ENCODE measurements around the gene FAM13B. TPM values are rescaled to one million over a fixed set of nuclear protein-coding genes. Genes with fewer than 3 reads are reported as not detected.
A peak's percentile ranks its signal among the peaks of the same experiment; 100 is the strongest.

The FAM13B gene
- total and polyA plus RNA-seq, 5 experiments from 2014 or later = 21.7 to 75.3 (median 25.1) TPM

DNA sequence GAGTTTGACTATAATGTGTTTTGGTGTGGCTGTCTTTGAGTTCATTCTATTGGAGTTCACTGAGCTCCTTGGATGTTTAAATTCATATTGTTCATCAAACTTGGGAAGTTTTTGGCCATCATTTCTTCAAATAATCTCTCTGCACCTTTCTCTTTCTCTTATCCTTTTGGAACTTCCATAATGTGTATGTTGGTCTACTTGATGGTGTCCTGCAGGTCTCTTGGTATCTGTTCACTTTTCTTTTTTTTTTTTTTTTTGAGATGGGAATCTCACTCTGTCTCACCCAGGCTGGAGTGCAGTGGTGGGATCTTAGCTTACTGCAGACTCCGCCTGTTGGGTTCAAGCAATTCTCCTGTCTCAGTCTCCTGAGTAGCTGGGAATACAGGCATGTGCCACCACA, 116.0 kb downstream of the FAM13B start:
- peaks cover 0 to 3% (median under 1%) of the 10 kb centered on the region in 4 donors for H3K4me1 Mint-ChIP-seq
- H3K27ac Mint-ChIP-seq = peak overlapping the region in 1 of 10 donors; percentile 9
- POLR2A ChIA-PET = no interaction called here
- no peak overlapping the region for H3K4me3 Mint-ChIP-seq
- H3K9me3 Mint-ChIP-seq = peaks cover 0 to 33% (median 17%) of the 10 kb centered on the region in 9 donors
- no peak for ATAC-seq
- H3K27me3 Mint-ChIP-seq = peaks cover 0 to under 1% (median 0%) of the 10 kb centered on the region in 5 donors
- peaks cover 0 to 7% (median 4%) of the 10 kb centered on the region in 3 donors for H3K36me3 Mint-ChIP-seq
- no peak for DNase-seq

GRCh38 chr5:137914758-137915157, 118.1 kb downstream of the FAM13B start:
- no peak for ATAC-seq
- Mint-ChIP-seq H3K9me3 (peaks cover 0 to 45% (median 17%) of the 10 kb centered on the region in 9 donors), H3K27ac (no peak overlapping the region), H3K4me3 (no peak overlapping the region), H3K36me3 (peaks cover 0 to 7% (median 4%) of the 10 kb centered on the region in 3 donors), H3K27me3 (peaks cover 0 to 4% (median 0%) of the 10 kb centered on the region in 5 donors), H3K4me1 (peaks cover 0 to 3% (median under 1%) of the 10 kb centered on the region in 4 donors)
- DNase-seq = no peak
- POLR2A ChIA-PET = no interaction called here

DNA sequence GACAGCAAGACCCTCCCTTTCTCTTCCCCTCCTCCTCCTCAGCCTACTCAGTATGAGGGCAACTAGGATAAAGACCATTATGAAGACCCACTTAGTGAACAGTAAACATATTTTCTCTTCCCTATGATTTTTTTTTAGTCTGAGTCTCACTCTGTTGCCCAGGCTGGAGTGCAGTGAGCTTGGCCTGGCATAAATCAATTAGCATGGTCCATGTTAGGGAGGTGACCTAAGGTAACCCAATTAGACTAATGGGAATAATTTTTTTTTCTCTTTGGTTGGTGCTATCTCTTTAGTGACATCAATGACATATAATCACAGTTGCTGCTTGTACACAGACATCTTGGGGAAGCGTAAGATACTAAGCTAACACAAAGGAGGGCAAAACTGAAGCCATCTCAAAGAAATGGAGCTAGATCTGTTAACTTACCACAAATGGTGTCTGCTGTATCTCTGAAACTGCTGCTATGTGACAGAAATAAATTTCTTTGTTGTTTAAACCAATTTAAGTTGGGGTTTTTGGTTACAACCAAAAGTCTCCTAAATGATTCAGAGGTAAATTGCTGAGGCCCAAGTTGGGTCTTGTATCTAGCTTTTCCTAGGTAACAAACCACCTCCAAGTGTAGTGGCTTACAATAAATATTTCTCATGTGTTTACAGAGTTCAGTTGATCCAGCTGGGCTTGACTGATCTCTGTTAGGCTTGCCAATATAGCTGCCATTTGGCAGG, 130.3 kb downstream of the FAM13B start:
- POLR2A ChIA-PET = no interaction called here
- H3K4me3 Mint-ChIP-seq = no peak overlapping the region
- peaks cover 0 to 19% (median 1%) of the 10 kb centered on the region in 4 donors for H3K4me1 Mint-ChIP-seq
- no peak for ATAC-seq
- H3K36me3 Mint-ChIP-seq = no peaks in the 10 kb centered on the region
- H3K27ac Mint-ChIP-seq = no peak overlapping the region
- no peak for DNase-seq
- H3K9me3 Mint-ChIP-seq = no peaks in the 10 kb centered on the region
- peaks cover 0 to 8% (median 4%) of the 10 kb centered on the region in 5 donors for H3K27me3 Mint-ChIP-seq

GRCh38 chr5:137901011-137901817, 131.7 kb downstream of the FAM13B start:
- peak overlapping the region in 1 of 10 donors; percentile 33 for H3K4me3 Mint-ChIP-seq
- DNase-seq (no peak), ATAC-seq (no peak)
- peaks cover 0 to 22% (median 1%) of the 10 kb centered on the region in 4 donors for H3K4me1 Mint-ChIP-seq
- H3K9me3 Mint-ChIP-seq = no peaks in the 10 kb centered on the region
- no peak overlapping the region for H3K27ac Mint-ChIP-seq
- peaks cover 0 to 8% (median 4%) of the 10 kb centered on the region in 5 donors for H3K27me3 Mint-ChIP-seq
- no peaks in the 10 kb centered on the region for H3K36me3 Mint-ChIP-seq
- POLR2A ChIA-PET = no interaction called here

DNA sequence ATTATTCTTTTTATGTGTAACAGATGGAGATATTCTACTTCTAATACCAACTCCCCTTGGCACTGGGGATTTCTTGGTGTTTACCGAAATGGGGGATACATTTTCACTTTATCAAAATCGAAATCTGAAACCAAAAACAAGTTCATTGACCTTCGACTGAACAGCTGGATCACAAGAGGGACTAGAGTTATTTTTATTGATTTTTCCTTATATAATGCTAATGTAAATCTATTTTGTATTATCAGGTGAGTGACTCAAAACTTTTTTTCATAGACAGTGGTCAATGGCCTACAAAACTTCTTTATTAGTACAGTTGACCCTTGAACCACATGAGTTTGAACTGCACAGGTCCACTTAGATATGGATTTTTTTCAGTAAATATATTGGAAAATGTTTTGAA, 133.4 kb downstream of the FAM13B start:
- Mint-ChIP-seq H3K36me3 (no peaks in the 10 kb centered on the region), H3K4me1 (peaks cover 0 to 23% (median 1%) of the 10 kb centered on the region in 4 donors), H3K27ac (no peak overlapping the region), H3K9me3 (no peaks in the 10 kb centered on the region), H3K27me3 (peaks cover 1 to 7% (median 4%) of the 10 kb centered on the region in 5 donors), H3K4me3 (no peak overlapping the region)
- no peak for DNase-seq
- POLR2A ChIA-PET = no interaction called here
- no peak for ATAC-seq

DNA sequence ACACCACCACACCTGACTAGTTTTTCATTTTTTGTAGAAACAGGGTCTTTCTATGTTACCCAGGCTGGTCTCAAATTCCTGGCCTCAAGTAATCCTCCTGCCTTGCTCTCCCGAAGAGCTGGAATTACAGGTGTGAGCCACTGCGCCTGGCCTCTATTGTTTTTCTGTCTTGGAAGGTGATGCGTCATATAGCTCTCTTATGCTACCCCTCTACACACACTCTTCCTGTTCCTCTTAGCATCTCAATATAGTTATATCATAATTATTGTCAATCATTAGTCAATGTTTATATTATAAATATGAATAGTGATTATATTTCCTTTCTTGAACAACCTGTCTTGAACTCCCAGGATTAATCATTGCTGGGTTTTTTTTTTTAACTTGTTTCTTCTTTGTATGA, 136.3 kb downstream of the FAM13B start:
- Mint-ChIP-seq H3K27ac (no peak overlapping the region), H3K36me3 (no peaks in the 10 kb centered on the region), H3K9me3 (no peaks in the 10 kb centered on the region), H3K4me1 (peaks cover 0 to 20% (median 0%) of the 10 kb centered on the region in 4 donors), H3K27me3 (peaks cover 0 to 3% (median 1%) of the 10 kb centered on the region in 5 donors), H3K4me3 (no peak overlapping the region)
- no peak for DNase-seq
- POLR2A ChIA-PET = interaction anchor here (0.5 kb wide), 1 partner anchor 36 kb away, joined by 4 read pairs; no protein-coding TSS in a partner anchor
- ATAC-seq = no peak

DNA sequence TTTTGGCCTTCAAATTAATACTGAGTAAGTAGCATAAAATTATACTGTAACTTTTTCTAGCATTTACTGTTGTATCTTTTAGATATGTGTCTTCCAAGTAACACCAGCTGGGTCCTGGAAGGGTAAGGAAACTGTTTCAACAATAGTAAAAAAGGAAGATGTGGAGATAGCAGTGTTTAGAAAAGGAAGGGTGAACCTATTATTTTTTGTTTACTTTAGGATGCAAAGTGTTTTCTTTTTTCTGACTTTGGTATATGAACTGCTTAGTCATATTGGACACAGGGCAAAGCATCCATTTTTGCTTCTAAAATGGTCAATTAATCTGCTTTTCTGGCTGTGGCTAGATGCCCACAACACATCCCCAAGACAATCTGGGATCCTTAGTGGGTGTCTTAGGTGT, 138.3 kb downstream of the FAM13B start:
- Mint-ChIP-seq H3K36me3 (no peaks in the 10 kb centered on the region), H3K4me1 (peaks cover 0 to 17% (median 2%) of the 10 kb centered on the region in 4 donors), H3K4me3 (no peak overlapping the region), H3K27me3 (peaks cover 0 to 3% (median 0%) of the 10 kb centered on the region in 5 donors), H3K27ac (no peak overlapping the region), H3K9me3 (no peaks in the 10 kb centered on the region)
- POLR2A ChIA-PET = no interaction called here
- ATAC-seq (no peak), DNase-seq (no peak)

DNA sequence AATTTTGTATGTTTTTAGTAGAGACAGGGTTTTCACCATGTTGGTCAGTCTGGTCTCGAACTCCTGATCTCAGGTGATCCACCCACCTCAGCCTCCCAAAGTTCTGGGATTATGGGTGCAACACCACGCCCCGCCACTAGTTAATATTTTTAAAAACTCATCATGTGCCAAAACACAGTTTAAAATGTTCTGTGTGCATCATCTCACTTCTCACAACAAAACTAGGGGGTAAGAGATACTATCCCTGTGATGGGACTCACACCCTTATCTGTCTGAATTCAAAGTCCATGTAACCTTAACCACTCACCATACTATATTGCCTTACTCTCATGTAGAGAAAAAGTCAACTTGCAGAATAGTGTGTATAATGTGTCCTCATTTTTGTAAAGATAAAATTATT, 141.0 kb downstream of the FAM13B start:
- H3K36me3 Mint-ChIP-seq = no peaks in the 10 kb centered on the region
- peaks cover 5 to 32% (median 24%) of the 10 kb centered on the region in 4 donors for H3K4me1 Mint-ChIP-seq
- no peak overlapping the region for H3K4me3 Mint-ChIP-seq
- H3K27me3 Mint-ChIP-seq = peaks cover 0 to 3% (median 0%) of the 10 kb centered on the region in 5 donors
- POLR2A ChIA-PET = no interaction called here
- no peak overlapping the region for H3K27ac Mint-ChIP-seq
- DNase-seq = peak in 1 of 10 donors; percentile 4
- no peaks in the 10 kb centered on the region for H3K9me3 Mint-ChIP-seq
- ATAC-seq = no peak

DNA sequence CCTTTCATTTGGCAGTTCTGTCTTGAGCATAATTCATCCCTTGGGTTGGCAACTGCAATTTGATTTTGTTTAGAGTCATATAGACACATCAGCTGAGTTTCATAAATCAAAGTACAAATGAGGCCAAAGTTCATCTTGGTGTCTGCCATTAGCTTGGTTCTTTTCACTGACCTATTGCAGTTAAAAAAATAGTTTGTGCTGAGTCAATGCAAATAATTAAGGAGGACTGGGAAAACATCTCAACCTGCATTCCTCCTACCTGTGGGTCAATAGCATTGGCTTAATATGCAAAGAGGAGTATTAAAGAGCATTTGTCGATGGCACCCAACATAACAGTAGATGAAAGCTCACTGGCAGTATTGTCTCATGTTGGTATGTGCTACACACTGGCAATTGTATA, 142.0 kb downstream of the FAM13B start:
- Mint-ChIP-seq H3K27me3 (peaks cover 0 to 3% (median 0%) of the 10 kb centered on the region in 5 donors), H3K9me3 (no peaks in the 10 kb centered on the region), H3K4me3 (peak overlapping the region in 1 of 10 donors; percentile 18), H3K27ac (no peak overlapping the region), H3K4me1 (peaks cover 5 to 34% (median 28%) of the 10 kb centered on the region in 4 donors), H3K36me3 (no peaks in the 10 kb centered on the region)
- POLR2A ChIA-PET = no interaction called here
- ATAC-seq (no peak), DNase-seq (no peak)

- ATAC-seq = peak; percentile 98 to 99
- Mint-ChIP-seq H3K4me3 (peak within 1 kb of the TSS; percentile 81 to 95 (median 89)), H3K4me1 (peaks cover 5 to 34% (median 28%) of the 10 kb centered on the region in 4 donors), H3K27me3 (peaks cover 0 to 3% (median 0%) of the 10 kb centered on the region in 5 donors), H3K36me3 (no peaks in the 10 kb centered on the region), H3K9me3 (no peaks in the 10 kb centered on the region), H3K27ac (peak within 1 kb of the TSS; percentile 89 to 98 (median 94))
- POLR2A ChIA-PET = interaction anchor here (0.6 to 1.4 kb wide), 10 partner anchors 9 to 465 kb away, joined by 3 to 6 read pairs (median 3); partner anchors contain the start of gene MYOT
- DNase-seq = peak; percentile 70 to 86 (median 76)
These were observed 143.8 kb downstream of the FAM13B start, which contains the start of gene PKD2L2 for GRCh38 chr5:137888863-137889759. PKD2L2 (plus strand) TSS chr5:137889457; CDS start chr5:137889492, 35 bp downstream.

DNA sequence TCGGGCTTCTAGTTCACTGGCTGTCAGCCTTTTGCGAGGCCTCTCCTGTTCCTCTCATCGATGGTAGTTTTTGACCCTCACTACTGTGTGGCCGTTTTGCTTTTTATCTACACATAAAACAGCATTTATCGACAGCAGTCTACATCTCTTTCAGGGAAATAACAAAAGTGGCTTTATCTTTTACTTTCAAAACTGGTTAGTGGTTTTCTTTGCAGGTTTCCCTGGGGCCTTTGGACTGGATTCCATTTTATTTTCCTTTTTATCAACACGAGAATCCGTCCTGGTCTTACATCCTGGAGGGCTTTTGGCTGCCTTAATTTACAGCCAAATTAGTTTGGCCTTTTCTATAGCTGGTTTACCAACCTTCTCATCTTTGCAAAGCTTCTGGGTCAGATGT, 144.4 kb downstream of the FAM13B start:
- no peaks in the 10 kb centered on the region for H3K36me3 Mint-ChIP-seq
- no peak for ATAC-seq
- peak overlapping the region; percentile 89 to 98 (median 94) for H3K27ac Mint-ChIP-seq
- peak overlapping the region; percentile 81 to 95 (median 89) for H3K4me3 Mint-ChIP-seq
- H3K9me3 Mint-ChIP-seq = no peaks in the 10 kb centered on the region
- no peak for DNase-seq
- peaks cover 5 to 34% (median 28%) of the 10 kb centered on the region in 4 donors for H3K4me1 Mint-ChIP-seq
- POLR2A ChIA-PET = interaction anchor here (0.7 to 1.4 kb wide), 7 partner anchors 8 to 194 kb away, joined by 3 to 5 read pairs (median 3); partner anchors contain the start of gene MYOT
- peaks cover 0 to under 1% (median 0%) of the 10 kb centered on the region in 5 donors for H3K27me3 Mint-ChIP-seq

Measured in naive thymus-derived CD8-positive, alpha-beta T cell (primary cell).